Measurements from ENCODE around the gene TALDO1. TPM values are rescaled to one million over a fixed set of nuclear protein-coding genes. Genes with fewer than 3 reads are reported as not detected.

TALDO1 gene
- total and polyA plus RNA-seq, 2 experiments from 2014 or later: 353 to 402 TPM

DNA sequence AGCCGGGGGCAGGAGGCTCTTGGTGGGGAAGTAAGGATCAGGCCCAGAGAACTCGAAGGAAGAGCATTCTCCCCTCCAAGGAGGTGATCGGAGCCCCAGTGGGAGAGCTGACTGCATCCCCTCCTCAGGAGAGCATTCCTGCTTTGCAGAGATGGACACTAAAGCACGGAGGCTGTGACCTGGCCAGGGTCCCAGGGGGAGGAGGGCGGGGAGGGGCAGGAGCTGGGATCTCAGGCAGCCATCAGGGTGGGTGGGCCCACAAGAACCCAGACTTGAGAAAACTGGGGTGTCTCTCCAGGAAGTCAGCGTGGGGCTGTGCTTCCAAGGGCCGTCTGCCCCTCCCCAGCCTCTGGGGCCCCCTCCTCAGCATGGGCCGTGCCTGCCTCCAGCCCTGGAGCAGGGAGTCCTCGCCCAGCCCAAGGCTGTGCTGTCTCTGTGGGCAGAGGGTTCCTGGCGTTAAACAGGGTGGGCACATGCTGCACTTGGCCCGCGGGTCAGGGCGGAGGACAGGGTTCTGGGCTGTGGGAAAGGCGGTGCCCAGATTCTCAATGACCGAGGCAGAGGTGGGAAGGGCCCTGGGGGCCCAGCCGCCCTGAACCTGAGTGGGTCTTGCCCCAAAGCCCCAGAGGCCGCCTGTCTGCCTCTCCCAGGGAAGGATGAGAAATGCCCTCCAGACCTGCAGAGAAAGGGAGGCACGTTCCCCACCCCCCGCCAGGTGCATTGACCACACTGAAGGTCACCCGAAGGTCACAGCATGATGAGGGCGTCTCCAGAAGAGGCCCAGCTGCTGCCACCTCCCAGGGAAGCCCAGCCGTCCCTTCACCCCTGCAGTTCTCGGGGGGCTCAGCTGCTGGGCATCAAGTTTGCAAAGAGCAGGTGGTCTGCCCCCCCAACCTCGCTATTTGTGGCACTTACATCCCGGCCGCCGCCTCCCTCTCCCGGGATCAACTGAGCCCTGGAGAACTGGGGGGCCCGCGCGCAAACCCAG, 42.0 kb downstream of the TALDO1 start:
- peak overlapping the region; percentile 51 for H3K4me3 ChIP-seq
- peaks cover 13% of the 10 kb centered on the region for H3F3A ChIP-seq (replicated peaks; ENCODE audit: low read depth)
- ATAC-seq (no peak; the same call in 2 of the 3 replicates), DNase-seq (ENCODE audit: low spot score) (peak; percentile 60)
- H3K36me3 Mint-ChIP-seq (ENCODE audit: low read depth): peaks cover 10% of the 10 kb centered on the region; the same call in 2 of the 3 replicates
- H3K4me1 Mint-ChIP-seq: peaks cover 24% of the 10 kb centered on the region
- peaks cover 7% of the 10 kb centered on the region for H4K20me1 ChIP-seq (replicated peaks; ENCODE audit: insufficient read depth)
- no peak overlapping the region for H3K27ac Mint-ChIP-seq
- no peaks in the 10 kb centered on the region for H3K36me3 ChIP-seq (ENCODE audit: insufficient read depth)
- H3K27me3 ChIP-seq (ENCODE audit: insufficient read depth): no peaks in the 10 kb centered on the region
- peak overlapping the region; percentile 83 for H3K4me2 ChIP-seq
- TF ChIP-seq CREB1 (CRISPR knock-in tag; IDR thresholded peaks at IDR 0.05; ENCODE audit: low read depth): no peak
- no peak; the same call in 1 of the 2 replicates for TF ChIP-seq POLR2AphosphoS5 (IDR thresholded peaks at IDR 0.05; ENCODE audit: low read depth)
- TF ChIP-seq JUNB (IDR thresholded peaks at IDR 0.05; ENCODE audit: unreplicated experiment): no peak
- TF ChIP-seq, protein P1, sequence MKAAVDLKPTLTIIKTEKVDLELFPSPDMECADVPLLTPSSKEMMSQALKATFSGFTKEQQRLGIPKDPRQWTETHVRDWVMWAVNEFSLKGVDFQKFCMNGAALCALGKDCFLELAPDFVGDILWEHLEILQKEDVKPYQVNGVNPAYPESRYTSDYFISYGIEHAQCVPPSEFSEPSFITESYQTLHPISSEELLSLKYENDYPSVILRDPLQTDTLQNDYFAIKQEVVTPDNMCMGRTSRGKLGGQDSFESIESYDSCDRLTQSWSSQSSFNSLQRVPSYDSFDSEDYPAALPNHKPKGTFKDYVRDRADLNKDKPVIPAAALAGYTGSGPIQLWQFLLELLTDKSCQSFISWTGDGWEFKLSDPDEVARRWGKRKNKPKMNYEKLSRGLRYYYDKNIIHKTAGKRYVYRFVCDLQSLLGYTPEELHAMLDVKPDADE (IDR thresholded peaks at IDR 0.05): no peak
- TF ChIP-seq, protein P2, sequence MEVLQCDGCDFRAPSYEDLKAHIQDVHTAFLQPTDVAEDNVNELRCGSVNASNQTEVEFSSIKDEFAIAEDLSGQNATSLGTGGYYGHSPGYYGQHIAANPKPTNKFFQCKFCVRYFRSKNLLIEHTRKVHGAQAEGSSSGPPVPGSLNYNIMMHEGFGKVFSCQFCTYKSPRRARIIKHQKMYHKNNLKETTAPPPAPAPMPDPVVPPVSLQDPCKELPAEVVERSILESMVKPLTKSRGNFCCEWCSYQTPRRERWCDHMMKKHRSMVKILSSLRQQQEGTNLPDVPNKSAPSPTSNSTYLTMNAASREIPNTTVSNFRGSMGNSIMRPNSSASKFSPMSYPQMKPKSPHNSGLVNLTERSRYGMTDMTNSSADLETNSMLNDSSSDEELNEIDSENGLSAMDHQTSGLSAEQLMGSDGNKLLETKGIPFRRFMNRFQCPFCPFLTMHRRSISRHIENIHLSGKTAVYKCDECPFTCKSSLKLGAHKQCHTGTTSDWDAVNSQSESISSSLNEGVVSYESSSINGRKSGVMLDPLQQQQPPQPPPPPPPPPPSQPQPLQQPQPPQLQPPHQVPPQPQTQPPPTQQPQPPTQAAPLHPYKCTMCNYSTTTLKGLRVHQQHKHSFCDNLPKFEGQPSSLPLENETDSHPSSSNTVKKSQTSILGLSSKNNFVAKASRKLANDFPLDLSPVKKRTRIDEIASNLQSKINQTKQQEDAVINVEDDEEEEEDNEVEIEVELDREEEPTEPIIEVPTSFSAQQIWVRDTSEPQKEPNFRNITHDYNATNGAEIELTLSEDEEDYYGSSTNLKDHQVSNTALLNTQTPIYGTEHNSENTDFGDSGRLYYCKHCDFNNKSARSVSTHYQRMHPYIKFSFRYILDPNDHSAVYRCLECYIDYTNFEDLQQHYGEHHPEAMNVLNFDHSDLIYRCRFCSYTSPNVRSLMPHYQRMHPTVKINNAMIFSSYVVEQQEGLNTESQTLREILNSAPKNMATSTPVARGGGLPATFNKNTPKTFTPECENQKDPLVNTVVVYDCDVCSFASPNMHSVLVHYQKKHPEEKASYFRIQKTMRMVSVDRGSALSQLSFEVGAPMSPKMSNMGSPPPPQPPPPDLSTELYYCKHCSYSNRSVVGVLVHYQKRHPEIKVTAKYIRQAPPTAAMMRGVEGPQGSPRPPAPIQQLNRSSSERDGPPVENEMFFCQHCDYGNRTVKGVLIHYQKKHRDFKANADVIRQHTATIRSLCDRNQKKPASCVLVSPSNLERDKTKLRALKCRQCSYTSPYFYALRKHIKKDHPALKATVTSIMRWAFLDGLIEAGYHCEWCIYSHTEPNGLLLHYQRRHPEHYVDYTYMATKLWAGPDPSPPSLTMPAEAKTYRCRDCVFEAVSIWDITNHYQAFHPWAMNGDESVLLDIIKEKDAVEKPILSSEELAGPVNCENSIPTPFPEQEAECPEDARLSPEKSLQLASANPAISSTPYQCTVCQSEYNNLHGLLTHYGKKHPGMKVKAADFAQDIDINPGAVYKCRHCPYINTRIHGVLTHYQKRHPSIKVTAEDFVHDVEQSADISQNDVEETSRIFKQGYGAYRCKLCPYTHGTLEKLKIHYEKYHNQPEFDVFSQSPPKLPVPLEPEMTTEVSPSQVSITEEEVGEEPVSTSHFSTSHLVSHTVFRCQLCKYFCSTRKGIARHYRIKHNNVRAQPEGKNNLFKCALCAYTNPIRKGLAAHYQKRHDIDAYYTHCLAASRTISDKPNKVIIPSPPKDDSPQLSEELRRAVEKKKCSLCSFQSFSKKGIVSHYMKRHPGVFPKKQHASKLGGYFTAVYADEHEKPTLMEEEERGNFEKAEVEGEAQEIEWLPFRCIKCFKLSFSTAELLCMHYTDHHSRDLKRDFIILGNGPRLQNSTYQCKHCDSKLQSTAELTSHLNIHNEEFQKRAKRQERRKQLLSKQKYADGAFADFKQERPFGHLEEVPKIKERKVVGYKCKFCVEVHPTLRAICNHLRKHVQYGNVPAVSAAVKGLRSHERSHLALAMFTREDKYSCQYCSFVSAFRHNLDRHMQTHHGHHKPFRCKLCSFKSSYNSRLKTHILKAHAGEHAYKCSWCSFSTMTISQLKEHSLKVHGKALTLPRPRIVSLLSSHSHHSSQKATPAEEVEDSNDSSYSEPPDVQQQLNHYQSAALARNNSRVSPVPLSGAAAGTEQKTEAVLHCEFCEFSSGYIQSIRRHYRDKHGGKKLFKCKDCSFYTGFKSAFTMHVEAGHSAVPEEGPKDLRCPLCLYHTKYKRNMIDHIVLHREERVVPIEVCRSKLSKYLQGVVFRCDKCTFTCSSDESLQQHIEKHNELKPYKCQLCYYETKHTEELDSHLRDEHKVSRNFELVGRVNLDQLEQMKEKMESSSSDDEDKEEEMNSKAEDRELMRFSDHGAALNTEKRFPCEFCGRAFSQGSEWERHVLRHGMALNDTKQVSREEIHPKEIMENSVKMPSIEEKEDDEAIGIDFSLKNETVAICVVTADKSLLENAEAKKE (CRISPR knock-in tag; IDR thresholded peaks at IDR 0.05): no peak
- no peak for TF ChIP-seq EZH2phosphoT487 (IDR thresholded peaks at IDR 0.05; ENCODE audit: unreplicated experiment)
- TF ChIP-seq, protein P3, sequence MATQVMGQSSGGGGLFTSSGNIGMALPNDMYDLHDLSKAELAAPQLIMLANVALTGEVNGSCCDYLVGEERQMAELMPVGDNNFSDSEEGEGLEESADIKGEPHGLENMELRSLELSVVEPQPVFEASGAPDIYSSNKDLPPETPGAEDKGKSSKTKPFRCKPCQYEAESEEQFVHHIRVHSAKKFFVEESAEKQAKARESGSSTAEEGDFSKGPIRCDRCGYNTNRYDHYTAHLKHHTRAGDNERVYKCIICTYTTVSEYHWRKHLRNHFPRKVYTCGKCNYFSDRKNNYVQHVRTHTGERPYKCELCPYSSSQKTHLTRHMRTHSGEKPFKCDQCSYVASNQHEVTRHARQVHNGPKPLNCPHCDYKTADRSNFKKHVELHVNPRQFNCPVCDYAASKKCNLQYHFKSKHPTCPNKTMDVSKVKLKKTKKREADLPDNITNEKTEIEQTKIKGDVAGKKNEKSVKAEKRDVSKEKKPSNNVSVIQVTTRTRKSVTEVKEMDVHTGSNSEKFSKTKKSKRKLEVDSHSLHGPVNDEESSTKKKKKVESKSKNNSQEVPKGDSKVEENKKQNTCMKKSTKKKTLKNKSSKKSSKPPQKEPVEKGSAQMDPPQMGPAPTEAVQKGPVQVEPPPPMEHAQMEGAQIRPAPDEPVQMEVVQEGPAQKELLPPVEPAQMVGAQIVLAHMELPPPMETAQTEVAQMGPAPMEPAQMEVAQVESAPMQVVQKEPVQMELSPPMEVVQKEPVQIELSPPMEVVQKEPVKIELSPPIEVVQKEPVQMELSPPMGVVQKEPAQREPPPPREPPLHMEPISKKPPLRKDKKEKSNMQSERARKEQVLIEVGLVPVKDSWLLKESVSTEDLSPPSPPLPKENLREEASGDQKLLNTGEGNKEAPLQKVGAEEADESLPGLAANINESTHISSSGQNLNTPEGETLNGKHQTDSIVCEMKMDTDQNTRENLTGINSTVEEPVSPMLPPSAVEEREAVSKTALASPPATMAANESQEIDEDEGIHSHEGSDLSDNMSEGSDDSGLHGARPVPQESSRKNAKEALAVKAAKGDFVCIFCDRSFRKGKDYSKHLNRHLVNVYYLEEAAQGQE (IDR thresholded peaks at IDR 0.05; ENCODE audit: unreplicated experiment): no peak
- no peak for TF ChIP-seq EZH2 (IDR thresholded peaks at IDR 0.05; ENCODE audit: low read depth, unreplicated experiment)
- TF ChIP-seq ZNF114 (CRISPR knock-in tag; IDR thresholded peaks at IDR 0.05): no peak
- no peaks in the 10 kb centered on the region for H3K79me2 ChIP-seq (replicated peaks; ENCODE audit: insufficient read depth)
- peaks cover 16% of the 10 kb centered on the region; the same call in 1 of the 2 replicates for H3K4me1 ChIP-seq (ENCODE audit: insufficient read depth)
- H3K27ac ChIP-seq (ENCODE audit: low read depth): no peak overlapping the region
- H3K27me3 Mint-ChIP-seq (ENCODE audit: insufficient read depth, low read depth, poor library complexity): peaks cover 15% of the 10 kb centered on the region
- no peaks in the 10 kb centered on the region for H3K9me3 Mint-ChIP-seq
- H3K9me2 ChIP-seq (ENCODE audit: insufficient read depth): no peaks in the 10 kb centered on the region
- H3K4me3 Mint-ChIP-seq: peak overlapping the region; percentile 56
- no peak overlapping the region for H2AFZ ChIP-seq
